K562 (cell line): ENCODE results near the gene ITPRIPL1. TPM values are rescaled to one million over a fixed set of nuclear protein-coding genes. Genes with fewer than 3 reads are reported as not detected.
A peak's percentile ranks its signal among the peaks of the same experiment; 100 is the strongest.

Source experiments
- ATF1 ChIP-seq, 2 experiments: fragments of 450-650 bp in 1 of 2; IDR thresholded peaks; 2 replicates each; pipeline ENCODE4 v1.6.1; 2016; ENCODE audit warnings: missing compliant biosample characterization in 1 of 2, missing genetic modification characterization in 1 of 2
- E2F6 ChIP-seq, 2 experiments: IDR thresholded peaks; 2 replicates each; pipeline ENCODE4 v1.6.1; 2011; ENCODE audit warnings: borderline replicate concordance in 1 of 2, control low read depth in 1 of 2, low read depth in 1 of 2, low read length in 1 of 2, mild to moderate bottlenecking in 1 of 2, mixed read lengths in 1 of 2, moderate library complexity in 1 of 2; ENCODE audit not compliant: insufficient read depth in 1 of 2, insufficient read length in 1 of 2, poor library complexity in 1 of 2, severe bottlenecking in 1 of 2; ENCODE audit errors: extremely low read depth in 1 of 2
- ETS1 ChIP-seq: conservative IDR thresholded peaks from 2 replicates; pipeline ENCODE4 v1.6.1; 2011; ENCODE audit warnings: low read depth, mild to moderate bottlenecking, low read length; ENCODE audit not compliant: control insufficient read depth
- MCM2 ChIP-seq: fragments of 450-650 bp; IDR thresholded peaks from 2 replicates; pipeline ENCODE4 v1.6.1; 2017; ENCODE audit warnings: low read depth, mild to moderate bottlenecking
- ZNF609 ChIP-seq: sonication (generic); formaldehyde crosslinking; IDR thresholded peaks from 2 replicates; pipeline ENCODE4 v1.8.1; 2023; ENCODE audit warnings: missing genetic modification reagents, mild to moderate bottlenecking, borderline replicate concordance
- polyA plus RNA-seq, 8 experiments: library from polyadenylated mRNA; depleted of rRNA in 4 of 8; stranded (reverse) in 5 of 8; unstranded in 3 of 8; fragments of >200 nt; fragmentation: Nextera tagmentation in 2 of 8; fragmentation: Illumina TruSeq in 1 of 8; extraction: Ambion mirVana in 2 of 8; extraction: Trizol in 1 of 8; gene quantifications; 2 replicates each; pipeline versions ENCODE4 v1.2.1 to v1.2.3, GENCODE V29; 2011 to 2014; ENCODE audit warnings: inconsistent platforms in 1 of 8, missing spikeins in 1 of 8
- total RNA-seq, 7 experiments: library from RNA; depleted of rRNA in 6 of 7; stranded (reverse); fragments of >200 nt in 6 of 7; fragmentation: Illumina TruSeq in 2 of 7; extraction: Trizol in 2 of 7; gene quantifications; 2 replicates each; pipeline versions ENCODE4 v1.2.1 to v1.2.3, GENCODE V29; 2011 to 2021; ENCODE audit warnings: low replicate concordance in 1 of 7

ITPRIPL1 gene
- total and polyA plus RNA-seq, 9 of the 15 experiments (the other 6 are each of a cell fraction or from before 2014, with no cell fraction given) = 0.99 to 9.0 (median 6.4) TPM

GRCh38 chr2:96306370-96306769, 18.7 kb upstream of the ITPRIPL1 start (continued):
- TF ChIP-seq E2F6 (IDR thresholded peaks at IDR 0.05; ENCODE audit: borderline replicate concordance in 1 of 2, extremely low read depth in 1 of 2, insufficient read depth in 1 of 2, insufficient read length in 1 of 2, low read depth in 1 of 2, low read length in 1 of 2, poor library complexity in 1 of 2, severe bottlenecking in 1 of 2) = no peak
- no peak for TF ChIP-seq MCM2
- no peak for TF ChIP-seq ETS1
- TF ChIP-seq ATF1 (CRISPR knock-in tag; IDR thresholded peaks at IDR 0.05) = no peak
- TF ChIP-seq ATF1 (tag; IDR thresholded peaks at IDR 0.05) = no peak
- 0 out of 2 replicates have a peak, but pooled peaks have one; percentile 52 for TF ChIP-seq ZNF609 (CRISPR knock-in tag)
- TF ChIP-seq, all 486 proteins: peak for 4
